Heart left ventricle (tissue), 13 donors: ENCODE data around the gene PSMG4.

Source experiments
- CTCF ChIP-seq, 12 donors: fragments of 200-600 bp; sonication (generic) in 4 of 12; IDR thresholded peaks; one replicate each; pipeline versions ENCODE4 v1.5.0 to v1.8.0; 2018 to 2022; ENCODE audit warnings: antibody characterized with exemption in 12 of 12, mild to moderate bottlenecking in 5 of 12
- POLR2A ChIP-seq, 2 donors: fragments of 450-650 bp; IDR thresholded peaks; one replicate each; pipeline ENCODE4 v1.6.1; 2017; ENCODE audit warnings: antibody characterized with exemption in 2 of 2, mild to moderate bottlenecking in 2 of 2, moderate library complexity in 2 of 2
- donor health status: ischemic (EF 13 %, LVEDD 7.1; RV severe dilation, severe dysfunction).
- donor health status: DM: no; HTN: yes; CAD: no.
- donor health status: DM: no; HTN: no; CAD: no.
- donor health status: ischemic (EF 25% LVEDD 6.9; RV normal size, moderate dysfunction).
- donor health status: ischemic (EF 25% LVEDD 5.7; RV mildly dilated, moderate dysfunction).
- donor health status: ischemic (EF 35%, LVEDD 5.7; RV mildly dilated, moderate dysfunction).
- donor health status: nonischemic (EF 11% LVEDD 7.7; RV severe dilation, severe dysfunction).
- donor health status: DM: yes; HTN: yes; CAD: no.
- donor health status: PGD.
- donor health status: ischemic (EF 29% LVEDD 5.4; RV normal size, mild dysfunction).
- donor health status: nonischemic (EF 23%, LVEDD 6.1; RV moderate dilation, normal function).

GRCh38 chr6:3230256-3230882, 28.4 kb upstream of the PSMG4 start:
- TF ChIP-seq CTCF (IDR thresholded peaks at IDR 0.05) (no peak), POLR2A (IDR thresholded peaks at IDR 0.05) (no peak)
